Activated T-helper 17 cell treated with anti-CD3 and anti-CD28 coated beads, Interleukin-2, amount 50 U/mL, for 72 hours (primary cell): Measurements from ENCODE around the gene POLRMT. TPM values are rescaled to one million over a fixed set of nuclear protein-coding genes. Genes with fewer than 3 reads are reported as not detected.
"Not testable (repeated sequence)": the region's sequence is repeated elsewhere in the genome, so short reads cannot be mapped to it uniquely, and the experiment has no call there.

Source experiments
- ATAC-seq: fragments of 150-1000 bp; cut with Tn5 transposase; replicated peaks from 2 replicates; pipeline ENCODE4 v1.10.0; 2021; ENCODE audit warnings: mild to moderate bottlenecking, moderate library complexity
- H3K27ac Mint-ChIP-seq: one replicate; pipeline ENCODE4 v1.8.0; 2022; ENCODE audit warnings: mixed read lengths
- H3K27me3 Mint-ChIP-seq: one replicate; pipeline ENCODE4 v1.8.0; 2022; ENCODE audit warnings: mixed read lengths
- H3K36me3 Mint-ChIP-seq: one replicate; pipeline ENCODE4 v1.8.0; 2022; ENCODE audit warnings: low read depth, mild to moderate bottlenecking, mixed read lengths
- H3K4me1 Mint-ChIP-seq: one replicate; pipeline ENCODE4 v1.8.0; 2022; ENCODE audit warnings: mixed read lengths
- H3K4me3 Mint-ChIP-seq: one replicate; pipeline ENCODE4 v1.8.0; 2022; ENCODE audit warnings: mild to moderate bottlenecking, mixed read lengths
- H3K9me3 Mint-ChIP-seq: one replicate; pipeline ENCODE4 v1.8.0; 2022; ENCODE audit warnings: mixed read lengths
- total RNA-seq, 2 donors: library from RNA; stranded (reverse); gene quantifications; one replicate each; pipeline ENCODE4 v1.2.3, GENCODE V29; 2022

Gene POLRMT
- total RNA-seq, 2 donors from 2014 or later = 46.1 to 59.8 TPM

DNA sequence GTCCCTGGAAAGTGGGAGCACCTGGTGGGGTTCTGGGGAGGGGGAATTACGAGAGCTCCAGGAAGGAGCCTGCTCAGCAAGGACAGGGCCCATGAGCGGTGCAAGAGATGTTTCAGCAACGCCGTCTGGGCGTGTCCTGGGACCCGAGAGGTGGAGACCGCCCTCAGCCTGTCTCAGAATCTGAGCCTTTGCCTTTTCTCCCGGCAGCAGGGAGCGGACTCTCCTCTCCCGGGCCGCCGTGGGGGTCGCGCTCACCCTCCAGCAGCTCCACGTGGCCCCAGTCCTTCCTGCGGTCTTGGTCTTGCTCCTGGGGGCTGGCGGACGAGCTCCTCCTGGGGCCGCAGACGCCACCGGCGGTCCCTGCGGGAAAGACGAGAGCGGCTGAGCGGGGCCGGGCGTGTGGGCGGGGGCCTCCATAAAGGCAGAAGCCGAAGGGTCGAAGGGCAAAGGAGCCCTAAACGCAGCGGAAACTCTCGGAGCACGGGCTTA is 714 bp downstream of the POLRMT start:
- Mint-ChIP-seq H3K9me3 (no peaks in the 10 kb centered on the region), H3K27ac (peak overlapping the region; percentile 93), H3K27me3 (no peaks in the 10 kb centered on the region), H3K4me1 (peaks cover 5% of the 10 kb centered on the region), H3K36me3 (peaks cover 44% of the 10 kb centered on the region), H3K4me3 (peak overlapping the region; percentile 93)
- peak; percentile 42 for ATAC-seq

- no peak overlapping the region for H3K27ac Mint-ChIP-seq
- no peaks in the 10 kb centered on the region for H3K9me3 Mint-ChIP-seq
- no peak for ATAC-seq
- peaks cover 5% of the 10 kb centered on the region for H3K4me1 Mint-ChIP-seq
- no peak overlapping the region for H3K4me3 Mint-ChIP-seq
- H3K27me3 Mint-ChIP-seq = no peaks in the 10 kb centered on the region
- peaks cover 52% of the 10 kb centered on the region for H3K36me3 Mint-ChIP-seq
These were observed 3.2 kb downstream of the POLRMT start for GRCh38 chr19:629961-630714.

DNA sequence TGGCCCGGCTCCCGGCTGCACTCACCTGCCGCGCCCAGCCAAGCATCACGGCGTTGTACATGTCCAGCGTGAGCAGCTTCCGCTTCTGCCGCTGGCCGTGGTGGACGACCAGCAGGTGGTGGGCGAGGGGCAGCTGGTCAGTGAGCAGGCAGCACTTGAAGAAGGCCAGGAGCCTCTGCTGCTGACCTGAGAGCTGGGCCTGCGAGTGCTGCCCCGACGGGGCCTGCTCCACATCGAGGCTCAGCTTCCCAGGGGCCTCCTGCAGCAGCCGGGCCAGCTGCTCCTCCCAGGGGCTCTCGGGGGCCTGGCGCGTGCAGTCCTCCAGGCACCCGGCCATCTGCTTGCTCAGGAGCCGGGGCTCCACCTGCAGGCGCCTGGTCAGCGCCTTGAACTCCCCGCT is 3.8 kb downstream of the POLRMT start:
- peaks cover 52% of the 10 kb centered on the region for H3K36me3 Mint-ChIP-seq
- H3K4me3 Mint-ChIP-seq, H3K9me3 Mint-ChIP-seq, ATAC-seq, H3K4me1 Mint-ChIP-seq, H3K27me3 Mint-ChIP-seq, H3K27ac Mint-ChIP-seq: not testable (repeated sequence)

- no peak for ATAC-seq
- Mint-ChIP-seq H3K9me3 (no peaks in the 10 kb centered on the region), H3K27ac (no peak overlapping the region), H3K36me3 (peaks cover 58% of the 10 kb centered on the region), H3K27me3 (no peaks in the 10 kb centered on the region), H3K4me1 (no peaks in the 10 kb centered on the region), H3K4me3 (no peak overlapping the region)
These were observed 5.2 kb downstream of the POLRMT start for GRCh38 chr19:628168-628567.

DNA sequence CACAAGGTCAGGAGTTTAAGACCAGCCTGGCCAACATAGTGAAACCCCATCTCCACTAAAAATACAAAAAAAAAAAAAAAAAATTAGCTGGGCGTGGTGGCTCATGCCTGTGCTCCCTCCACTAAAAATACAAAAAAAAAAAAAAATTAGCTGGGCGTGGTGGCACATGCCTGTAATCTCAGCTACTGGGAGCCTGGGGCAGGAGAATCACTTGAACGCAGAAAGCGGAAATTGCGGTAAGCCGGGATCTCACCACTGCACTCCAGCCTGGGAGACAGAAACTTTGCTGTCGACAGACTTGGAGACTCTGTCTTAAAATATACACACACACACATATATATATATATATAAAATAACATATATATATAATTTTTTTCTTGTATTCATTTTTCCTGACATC is 6.8 kb downstream of the POLRMT start:
- H3K9me3 Mint-ChIP-seq, H3K4me1 Mint-ChIP-seq, H3K27me3 Mint-ChIP-seq, H3K27ac Mint-ChIP-seq, H3K4me3 Mint-ChIP-seq, ATAC-seq: not testable (repeated sequence)
- H3K36me3 Mint-ChIP-seq = peaks cover 43% of the 10 kb centered on the region

DNA sequence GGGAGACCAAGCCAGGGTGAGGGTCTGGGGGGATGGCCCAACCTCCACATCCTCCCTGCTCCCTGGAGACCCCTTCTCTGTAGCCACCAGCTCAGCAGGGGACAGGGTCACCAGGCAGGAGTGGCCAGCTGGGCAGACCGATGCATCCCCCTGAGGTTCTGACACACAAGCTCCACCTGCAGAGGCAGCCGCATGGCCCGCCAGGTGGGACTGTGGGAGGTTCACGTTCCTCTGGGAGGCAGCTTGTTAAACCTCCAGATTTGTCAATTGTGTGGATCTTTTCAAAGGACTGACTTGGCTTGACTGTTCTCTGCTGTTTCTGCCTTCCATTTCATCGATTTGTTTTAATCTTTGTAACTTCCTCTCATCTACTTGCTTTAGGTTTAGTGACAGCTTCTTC is 8.1 kb downstream of the POLRMT start:
- Mint-ChIP-seq H3K27ac (no peak overlapping the region), H3K27me3 (no peaks in the 10 kb centered on the region), H3K9me3 (no peaks in the 10 kb centered on the region), H3K4me3 (no peak overlapping the region), H3K36me3 (peaks cover 36% of the 10 kb centered on the region), H3K4me1 (no peaks in the 10 kb centered on the region)
- ATAC-seq = no peak

DNA sequence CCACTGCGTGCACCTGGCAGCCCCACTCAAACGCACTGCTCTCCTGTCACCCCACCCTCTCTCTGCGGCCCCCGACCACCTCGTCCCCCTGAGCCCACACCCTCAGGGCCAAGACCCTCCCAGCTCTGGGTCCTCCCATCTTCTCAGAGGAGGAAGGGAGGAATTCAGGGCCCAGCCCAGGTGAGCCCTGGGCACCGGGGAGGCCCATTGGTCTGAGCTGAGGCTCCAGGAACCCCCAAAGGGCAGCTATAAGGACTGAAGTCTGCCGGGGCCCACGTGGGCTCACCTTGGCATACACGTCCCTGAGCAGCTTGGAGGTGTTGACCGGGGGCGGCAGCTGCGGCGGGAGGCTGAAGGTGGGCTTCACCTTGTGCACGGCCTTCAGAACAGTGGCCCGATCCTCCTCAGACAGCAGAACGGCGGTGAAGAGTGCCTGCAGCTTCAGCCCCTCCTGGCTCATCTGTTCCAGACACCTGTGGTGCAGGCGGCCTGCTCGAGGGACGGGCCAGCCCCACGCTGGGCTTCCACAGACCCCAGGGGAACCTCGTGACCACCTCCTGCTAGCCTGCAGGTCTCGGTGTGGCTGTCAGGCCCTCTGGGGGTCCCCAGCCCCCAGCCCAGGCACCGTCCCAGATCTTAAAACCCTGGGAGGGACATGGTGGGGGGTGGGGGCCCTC is 8.8 kb downstream of the POLRMT start:
- H3K9me3 Mint-ChIP-seq = no peaks in the 10 kb centered on the region
- H3K27ac Mint-ChIP-seq = no peak overlapping the region
- ATAC-seq = no peak
- peaks cover 35% of the 10 kb centered on the region for H3K36me3 Mint-ChIP-seq
- no peak overlapping the region for H3K4me3 Mint-ChIP-seq
- H3K4me1 Mint-ChIP-seq = no peaks in the 10 kb centered on the region
- no peaks in the 10 kb centered on the region for H3K27me3 Mint-ChIP-seq

DNA sequence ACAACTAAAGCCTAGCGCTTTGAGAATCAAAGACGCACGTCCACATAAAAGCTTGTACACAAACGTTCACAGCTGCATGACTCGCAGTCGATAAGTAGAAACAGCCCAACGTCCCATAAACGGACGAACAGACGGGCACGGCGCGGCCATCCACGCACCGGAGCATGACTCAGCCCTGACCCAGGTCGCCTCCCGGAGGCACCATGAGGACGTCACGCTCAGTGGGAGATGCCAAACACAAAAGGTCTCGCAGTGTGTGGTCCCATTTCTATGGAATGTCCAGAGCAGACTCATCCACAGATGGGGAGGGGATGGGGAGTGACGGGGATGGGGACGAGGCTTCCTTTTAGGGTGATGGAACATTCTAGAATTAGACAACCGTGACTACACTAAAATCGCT is 9.4 kb downstream of the POLRMT start:
- Mint-ChIP-seq H3K36me3 (peaks cover 33% of the 10 kb centered on the region), H3K27ac (no peak overlapping the region), H3K4me3 (no peak overlapping the region), H3K9me3 (no peaks in the 10 kb centered on the region), H3K27me3 (no peaks in the 10 kb centered on the region), H3K4me1 (no peaks in the 10 kb centered on the region)
- ATAC-seq = no peak

- Mint-ChIP-seq H3K9me3 (no peaks in the 10 kb centered on the region), H3K36me3 (peaks cover 33% of the 10 kb centered on the region), H3K4me3 (no peak overlapping the region), H3K27ac (no peak overlapping the region), H3K27me3 (no peaks in the 10 kb centered on the region), H3K4me1 (no peaks in the 10 kb centered on the region)
- ATAC-seq = no peak
These were observed 10.0 kb downstream of the POLRMT start for GRCh38 chr19:623175-623916.

- Mint-ChIP-seq H3K27ac (no peak overlapping the region), H3K27me3 (no peaks in the 10 kb centered on the region), H3K36me3 (peaks cover 32% of the 10 kb centered on the region), H3K4me1 (no peaks in the 10 kb centered on the region), H3K4me3 (no peak overlapping the region), H3K9me3 (no peaks in the 10 kb centered on the region)
- no peak for ATAC-seq
These were observed 10.7 kb downstream of the POLRMT start for GRCh38 chr19:622666-623065.

- ATAC-seq = no peak
- no peak overlapping the region for H3K4me3 Mint-ChIP-seq
- H3K27me3 Mint-ChIP-seq = no peaks in the 10 kb centered on the region
- H3K4me1 Mint-ChIP-seq = no peaks in the 10 kb centered on the region
- peaks cover 39% of the 10 kb centered on the region for H3K36me3 Mint-ChIP-seq
- H3K9me3 Mint-ChIP-seq = no peaks in the 10 kb centered on the region
- no peak overlapping the region for H3K27ac Mint-ChIP-seq
These were observed 11.5 kb downstream of the POLRMT start for GRCh38 chr19:621819-622218.

- H3K4me3 Mint-ChIP-seq, H3K27ac Mint-ChIP-seq, H3K27me3 Mint-ChIP-seq, H3K4me1 Mint-ChIP-seq, ATAC-seq, H3K9me3 Mint-ChIP-seq: not testable (repeated sequence)
- H3K36me3 Mint-ChIP-seq = peaks cover 39% of the 10 kb centered on the region
These were observed 12.1 kb downstream of the POLRMT start for GRCh38 chr19:621191-621590.

DNA sequence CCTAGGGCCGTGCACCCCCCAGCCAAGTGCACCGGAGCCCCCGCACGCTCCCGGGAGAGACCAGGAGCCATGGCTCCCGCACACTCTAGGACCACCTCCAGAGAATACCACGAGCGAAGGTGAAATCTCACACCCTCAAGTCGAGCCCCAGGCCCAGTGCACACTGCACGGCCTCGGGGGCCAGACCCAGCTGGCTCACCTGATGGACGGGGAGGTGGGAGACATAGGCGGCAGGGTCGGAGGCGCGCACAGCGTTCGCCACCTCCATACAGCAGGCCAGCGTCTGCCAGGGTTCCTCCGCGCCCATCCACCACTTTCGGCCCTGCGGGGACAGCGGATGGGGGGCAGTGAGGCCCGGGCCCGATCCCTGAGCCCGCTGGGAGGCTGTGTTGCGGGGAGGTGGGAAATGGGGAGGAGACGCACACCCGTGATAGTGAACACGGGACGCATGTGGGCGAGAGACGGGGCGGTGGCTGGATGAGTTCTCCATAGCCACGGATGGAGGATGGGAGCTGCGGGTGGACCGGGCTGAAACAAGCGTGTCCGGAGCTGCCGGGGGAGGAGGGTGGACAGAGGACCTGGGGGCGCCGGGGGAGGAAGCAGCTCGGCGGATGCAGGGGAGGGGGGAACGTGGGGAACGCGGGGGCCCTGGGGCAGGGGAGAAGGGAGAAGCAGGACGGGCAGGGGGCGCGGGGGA is 13.0 kb downstream of the POLRMT start:
- Mint-ChIP-seq H3K27me3 (no peaks in the 10 kb centered on the region), H3K27ac (no peak overlapping the region), H3K9me3 (no peaks in the 10 kb centered on the region), H3K4me3 (no peak overlapping the region), H3K4me1 (no peaks in the 10 kb centered on the region), H3K36me3 (peaks cover 38% of the 10 kb centered on the region)
- no peak for ATAC-seq

DNA sequence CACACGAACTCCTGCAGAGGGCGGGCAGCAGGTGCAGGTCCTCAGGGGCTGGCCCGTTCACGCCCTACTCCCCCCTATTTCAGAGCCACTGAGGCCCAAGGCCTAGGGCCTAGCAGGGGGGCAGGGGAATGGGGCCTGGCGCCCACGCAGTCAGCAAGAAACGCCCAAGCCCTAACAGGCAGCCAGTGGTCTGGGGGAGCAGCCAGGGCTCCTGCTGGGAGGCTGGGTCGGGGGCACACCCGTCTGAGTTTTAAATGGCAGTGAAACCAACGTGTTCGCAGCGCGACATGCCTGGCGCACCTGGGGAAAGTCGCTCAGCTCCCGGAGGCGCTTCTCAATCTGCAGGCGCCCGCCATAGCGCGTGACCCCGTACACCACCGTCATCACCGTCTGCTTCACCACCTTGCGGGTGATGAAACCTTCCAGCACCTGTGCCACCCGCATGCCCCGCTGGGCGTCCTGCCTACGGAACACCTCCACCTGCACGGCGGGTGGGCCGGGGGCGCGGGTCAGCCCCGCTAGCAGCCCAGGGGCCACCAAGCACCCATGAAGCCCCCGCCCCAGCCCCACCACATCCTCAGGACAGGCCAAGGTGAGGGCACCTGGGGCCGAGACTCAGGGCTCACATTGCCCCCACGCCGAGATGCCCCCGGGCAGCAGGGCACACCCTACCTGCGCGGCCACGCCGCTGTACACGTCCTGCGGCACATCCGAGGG is 13.9 kb downstream of the POLRMT start:
- no peak for ATAC-seq
- no peaks in the 10 kb centered on the region for H3K9me3 Mint-ChIP-seq
- H3K4me3 Mint-ChIP-seq = no peak overlapping the region
- H3K36me3 Mint-ChIP-seq = peaks cover 39% of the 10 kb centered on the region
- no peaks in the 10 kb centered on the region for H3K27me3 Mint-ChIP-seq
- no peak overlapping the region for H3K27ac Mint-ChIP-seq
- no peaks in the 10 kb centered on the region for H3K4me1 Mint-ChIP-seq
